DND-41 (cell line): ENCODE measurements around the gene ZCCHC2.

ENCODE experiments used
- ATAC-seq: fragments of 200-7000 bp; cut with Tn5 transposase; 3 replicates; pipeline ENCODE4 v1.9.1; 2021; ENCODE audit warnings: low read depth; ENCODE audit not compliant: insufficient read depth
- DNase-seq: peaks from one replicate; pipeline ENCODE4 v3.0.0-alpha.2; 2020
- H2AFZ ChIP-seq: 2 replicates; pipeline ENCODE4 v1.6.0; 2012; ENCODE audit warnings: low read depth, low read length
- H3K27ac ChIP-seq: 2 replicates; pipeline ENCODE4 v1.5.1; 2012; ENCODE audit warnings: low read length, inconsistent platforms
- H3K27me3 ChIP-seq: fragments of 200-600 bp; sonication (generic); 2 replicates; pipeline ENCODE4 v1.6.0; 2012; ENCODE audit warnings: low read length, mild to moderate bottlenecking, inconsistent platforms; ENCODE audit not compliant: insufficient read depth, poor library complexity
- H3K36me3 ChIP-seq: 2 replicates; pipeline ENCODE4 v1.5.1; 2012; ENCODE audit warnings: low read length, inconsistent platforms; ENCODE audit not compliant: insufficient read depth
- H3K4me1 ChIP-seq: 2 replicates; pipeline ENCODE4 v1.5.1; 2012; ENCODE audit warnings: mild to moderate bottlenecking, low read length; ENCODE audit not compliant: insufficient read depth
- H3K4me2 ChIP-seq: 2 replicates; pipeline ENCODE4 v1.6.0; 2012; ENCODE audit warnings: mild to moderate bottlenecking, moderate library complexity, low read length, inconsistent platforms; ENCODE audit not compliant: insufficient read depth
- H3K4me3 ChIP-seq, 2 experiments: fragments of 200-600 bp in 1 of 2; shearing (Covaris generic) in 1 of 2; 2 replicates each; pipeline ENCODE4 v1.5.1; 2012 to 2016; ENCODE audit warnings: inconsistent platforms in 2 of 2, low read length in 2 of 2, mild to moderate bottlenecking in 2 of 2, low read depth in 1 of 2, moderate library complexity in 1 of 2
- H3K79me2 ChIP-seq: 2 replicates; pipeline ENCODE4 v1.6.0; 2012; ENCODE audit warnings: low read length, inconsistent platforms; ENCODE audit not compliant: insufficient read depth
- H3K9ac ChIP-seq: 2 replicates; pipeline ENCODE4 v1.6.0; 2012; ENCODE audit warnings: low read depth, mild to moderate bottlenecking, inconsistent platforms, low read length, moderate library complexity
- H3K9me3 ChIP-seq: 2 replicates; pipeline ENCODE4 v1.5.1; 2012; ENCODE audit warnings: low read length, moderate library complexity, mild to moderate bottlenecking, inconsistent platforms; ENCODE audit not compliant: insufficient read depth, severe bottlenecking
- H4K20me1 ChIP-seq: 2 replicates; pipeline ENCODE4 v1.6.0; 2012; ENCODE audit warnings: low read length; ENCODE audit not compliant: insufficient read depth
- EZH2 ChIP-seq: IDR thresholded peaks from 3 replicates; pipeline ENCODE4 v1.6.1; 2012; ENCODE audit warnings: borderline replicate concordance, low read depth, mild to moderate bottlenecking, moderate library complexity, low read length, inconsistent platforms; ENCODE audit not compliant: severe bottlenecking
- TF ChIP-seq, protein P1 (sequence below): IDR thresholded peaks from 2 replicates; pipeline ENCODE4 v1.5.1; 2012; ENCODE audit warnings: borderline replicate concordance, low read length, moderate library complexity, mild to moderate bottlenecking; ENCODE audit not compliant: poor library complexity, severe bottlenecking; ENCODE audit errors: extremely low read depth

Gene ZCCHC2

DNA sequence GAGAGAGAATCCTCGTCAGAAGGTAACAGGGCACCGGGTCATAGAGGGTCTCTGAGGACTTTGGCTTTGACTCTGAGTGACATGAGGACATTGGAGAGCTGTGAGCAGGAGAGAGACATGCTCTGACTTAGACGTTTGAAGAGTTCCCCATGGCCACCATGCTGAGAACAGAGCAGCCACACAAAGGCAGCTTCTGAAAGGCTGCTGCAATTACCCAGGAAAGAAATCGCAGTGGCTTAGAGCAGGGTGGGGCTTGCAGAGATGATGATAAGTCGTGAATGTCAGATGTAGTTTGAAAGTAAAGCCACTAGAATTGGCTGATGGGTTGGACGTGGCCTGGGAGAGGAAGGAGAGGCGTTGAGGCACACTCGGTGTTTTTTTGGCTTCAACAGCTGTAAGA is 79.0 kb downstream of the ZCCHC2 start:
- DNase-seq (no peak), ATAC-seq (no peak)
- Histone ChIP-seq H2AFZ (no peak overlapping the region), H3K4me2 (no peak overlapping the region), H3K9me3 (no peaks in the 10 kb centered on the region), H3K4me3 (no peak overlapping the region), H4K20me1 (no peaks in the 10 kb centered on the region), H3K9ac (no peak overlapping the region), H3K79me2 (no peaks in the 10 kb centered on the region), H3K27me3 (no peaks in the 10 kb centered on the region), H3K36me3 (no peaks in the 10 kb centered on the region), H3K27ac (no peak overlapping the region), H3K4me1 (no peaks in the 10 kb centered on the region)
- TF ChIP-seq, protein P1, sequence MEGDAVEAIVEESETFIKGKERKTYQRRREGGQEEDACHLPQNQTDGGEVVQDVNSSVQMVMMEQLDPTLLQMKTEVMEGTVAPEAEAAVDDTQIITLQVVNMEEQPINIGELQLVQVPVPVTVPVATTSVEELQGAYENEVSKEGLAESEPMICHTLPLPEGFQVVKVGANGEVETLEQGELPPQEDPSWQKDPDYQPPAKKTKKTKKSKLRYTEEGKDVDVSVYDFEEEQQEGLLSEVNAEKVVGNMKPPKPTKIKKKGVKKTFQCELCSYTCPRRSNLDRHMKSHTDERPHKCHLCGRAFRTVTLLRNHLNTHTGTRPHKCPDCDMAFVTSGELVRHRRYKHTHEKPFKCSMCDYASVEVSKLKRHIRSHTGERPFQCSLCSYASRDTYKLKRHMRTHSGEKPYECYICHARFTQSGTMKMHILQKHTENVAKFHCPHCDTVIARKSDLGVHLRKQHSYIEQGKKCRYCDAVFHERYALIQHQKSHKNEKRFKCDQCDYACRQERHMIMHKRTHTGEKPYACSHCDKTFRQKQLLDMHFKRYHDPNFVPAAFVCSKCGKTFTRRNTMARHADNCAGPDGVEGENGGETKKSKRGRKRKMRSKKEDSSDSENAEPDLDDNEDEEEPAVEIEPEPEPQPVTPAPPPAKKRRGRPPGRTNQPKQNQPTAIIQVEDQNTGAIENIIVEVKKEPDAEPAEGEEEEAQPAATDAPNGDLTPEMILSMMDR: no peak
- TF ChIP-seq EZH2: no peak

DNA sequence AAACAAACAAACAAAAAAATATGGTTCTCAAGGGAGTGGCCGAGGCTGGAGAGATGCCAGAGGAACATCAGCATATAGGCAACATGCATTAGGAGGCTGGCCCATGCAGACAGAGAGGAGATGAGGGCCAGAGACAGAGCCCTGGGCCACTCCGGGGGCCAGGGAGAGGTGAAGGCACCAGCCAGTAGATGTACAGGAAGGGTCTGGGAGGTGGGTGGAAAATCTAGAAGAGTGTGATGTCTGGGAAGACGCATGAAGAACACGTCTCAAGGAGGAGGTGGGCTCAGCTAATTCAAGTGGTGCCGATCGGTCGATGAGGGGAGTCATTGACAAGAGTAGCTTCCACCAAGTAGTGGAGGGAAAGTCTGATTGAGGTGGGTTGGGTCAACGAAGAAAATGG is 79.9 kb downstream of the ZCCHC2 start:
- no peaks in the 10 kb centered on the region for H3K4me1 ChIP-seq
- no peaks in the 10 kb centered on the region for H3K79me2 ChIP-seq
- H3K9ac ChIP-seq: no peak overlapping the region
- TF ChIP-seq EZH2: no peak
- TF ChIP-seq, protein P1: no peak
- H3K4me2 ChIP-seq: no peak overlapping the region
- ATAC-seq (no peak), DNase-seq (no peak)
- H3K27ac ChIP-seq: no peak overlapping the region
- H3K9me3 ChIP-seq: no peaks in the 10 kb centered on the region
- no peak overlapping the region for H3K4me3 ChIP-seq
- H3K27me3 ChIP-seq: no peaks in the 10 kb centered on the region
- no peaks in the 10 kb centered on the region for H3K36me3 ChIP-seq
- H2AFZ ChIP-seq: no peak overlapping the region
- no peaks in the 10 kb centered on the region for H4K20me1 ChIP-seq

DNA sequence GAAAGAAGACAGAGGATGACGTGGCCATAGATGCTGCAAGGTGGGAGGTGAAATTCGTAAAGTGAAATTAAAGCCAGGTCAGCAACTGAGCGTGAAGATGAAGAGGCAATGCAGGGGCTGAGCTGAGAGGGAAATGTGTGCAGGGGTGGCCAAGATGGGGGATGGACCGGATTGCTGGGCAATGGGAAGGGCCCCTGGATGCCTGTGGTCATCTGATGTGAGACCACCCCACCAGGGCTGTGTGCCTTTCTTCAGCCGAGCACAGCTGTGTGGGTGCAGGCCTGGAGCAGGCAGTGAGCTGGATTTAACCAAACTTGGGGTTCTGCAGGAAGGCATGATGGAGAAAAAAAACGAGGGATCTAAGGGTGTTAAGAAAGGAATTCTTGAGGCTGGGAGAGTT is 80.4 kb downstream of the ZCCHC2 start:
- Histone ChIP-seq H3K27me3 (no peaks in the 10 kb centered on the region), H3K4me2 (no peak overlapping the region), H3K9ac (no peak overlapping the region), H3K9me3 (no peaks in the 10 kb centered on the region), H3K27ac (no peak overlapping the region), H4K20me1 (no peaks in the 10 kb centered on the region), H2AFZ (no peak overlapping the region), H3K4me3 (no peak overlapping the region), H3K36me3 (no peaks in the 10 kb centered on the region), H3K4me1 (no peaks in the 10 kb centered on the region), H3K79me2 (no peaks in the 10 kb centered on the region)
- ATAC-seq (no peak), DNase-seq (no peak)
- TF ChIP-seq EZH2: no peak
- TF ChIP-seq, protein P1: no peak

DNA sequence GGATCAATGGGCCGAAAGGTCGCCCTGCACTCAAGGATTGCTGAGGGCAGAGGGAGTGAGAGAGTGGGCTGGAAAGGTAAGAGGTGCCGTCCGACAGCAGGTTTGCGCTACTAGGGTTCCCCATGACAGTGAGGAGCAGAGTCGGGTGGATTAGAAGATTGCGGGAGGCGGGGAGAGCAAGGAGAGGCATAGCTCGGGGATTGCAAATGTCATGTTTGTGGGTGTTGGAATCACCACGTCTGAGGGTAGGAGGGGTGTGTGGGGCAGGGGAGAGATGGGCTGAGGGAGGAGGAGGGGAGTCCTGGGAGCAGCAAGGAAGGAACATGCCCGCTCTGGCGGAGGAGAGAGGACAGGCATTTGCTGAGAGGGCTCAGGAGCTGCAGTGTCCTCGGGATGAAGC is 81.2 kb downstream of the ZCCHC2 start:
- Histone ChIP-seq H3K36me3 (no peaks in the 10 kb centered on the region), H4K20me1 (no peaks in the 10 kb centered on the region), H3K4me1 (no peaks in the 10 kb centered on the region), H3K27me3 (no peaks in the 10 kb centered on the region), H3K79me2 (no peaks in the 10 kb centered on the region), H3K9ac (no peak overlapping the region), H3K4me3 (no peak overlapping the region), H3K27ac (no peak overlapping the region), H2AFZ (no peak overlapping the region), H3K4me2 (no peak overlapping the region), H3K9me3 (no peaks in the 10 kb centered on the region)
- no peak for DNase-seq
- TF ChIP-seq EZH2: no peak
- TF ChIP-seq, protein P1: no peak
- no peak for ATAC-seq
